Sigmoid colon (tissue), 7 donors: Measurements from ENCODE around the gene YJU2. TPM values are rescaled to one million over a fixed set of nuclear protein-coding genes. Genes with fewer than 3 reads are reported as not detected.
"Not testable (repeated sequence)": the region's sequence is repeated elsewhere in the genome, so short reads cannot be mapped to it uniquely, and the experiment has no call there.

Experiments
- DNase-seq: peaks from one replicate; pipeline ENCODE4 v3.0.0-alpha.2; 2019
- H3K27ac ChIP-seq, 4 donors: fragments of 200-600 bp; sonication (generic); one replicate each; pipeline ENCODE4 v1.5.1; 2016 to 2019; ENCODE audit warnings: mild to moderate bottlenecking in 1 of 4
- H3K27me3 ChIP-seq, 3 donors: fragments of 200-600 bp; sonication (generic); one replicate each; pipeline ENCODE4 v1.5.1; 2019; ENCODE audit warnings: mild to moderate bottlenecking in 1 of 3
- H3K36me3 ChIP-seq, 4 donors: fragments of 200-600 bp; sonication (generic); one replicate each; pipeline ENCODE4 v1.5.1; 2016 to 2019
- H3K4me1 ChIP-seq, 4 donors: fragments of 200-600 bp; sonication (generic); one replicate each; pipeline ENCODE4 v1.5.1; 2017 to 2019
- H3K4me3 ChIP-seq, 4 donors: fragments of 200-600 bp; sonication (generic); one replicate each; pipeline ENCODE4 v1.5.1; 2017 to 2019; ENCODE audit warnings: mild to moderate bottlenecking in 2 of 4, moderate library complexity in 1 of 4
- H3K9me3 ChIP-seq, 4 donors: fragments of 200-600 bp in 3 of 4; sonication (generic) in 3 of 4; one replicate each; pipeline versions ENCODE4 v1.5.1 to v1.6.1; 2013 to 2019
- CTCF ChIP-seq, 4 experiments: fragments of 450-650 bp in 3 of 4; fragments of 200-600 bp in 1 of 4; IDR thresholded peaks; one replicate each; pipeline ENCODE4 v1.5.1; 2016 to 2019; ENCODE audit warnings: antibody characterized with exemption in 4 of 4, mild to moderate bottlenecking in 3 of 4, moderate library complexity in 2 of 4
- EP300 ChIP-seq, 4 donors: sonication (generic); formaldehyde crosslinking; IDR thresholded peaks; one replicate each; pipeline ENCODE4 v1.6.1; 2017; ENCODE audit warnings: antibody characterized with exemption in 4 of 4
- POLR2A ChIP-seq, 2 donors: fragments of 450-650 bp; IDR thresholded peaks; one replicate each; pipeline ENCODE4 v1.6.1; 2016; ENCODE audit warnings: antibody characterized with exemption in 2 of 2, mild to moderate bottlenecking in 2 of 2, moderate library complexity in 2 of 2
- POLR2AphosphoS5 ChIP-seq, 4 donors: sonication (generic); formaldehyde crosslinking; IDR thresholded peaks; one replicate each; pipeline ENCODE4 v1.6.1; 2017; ENCODE audit warnings: antibody characterized with exemption in 4 of 4
- WGBS, 2 donors: extraction: QIAGEN DNeasy Blood & Tissue Kit; methylation state at CpG; one replicate each; pipeline ENCODE4 v1.1.7; 2013; 5-methylcytosine and 5-hydroxymethylcytosine counted together
- intact Hi-C: fragments of 100-400 bp; cut with DNase I; formaldehyde crosslinking; loops from one replicate; pipeline ENCODE4 v1.15.1; 2023
- polyA plus RNA-seq, 3 donors: library from polyadenylated mRNA; stranded (reverse); fragments of 200-250 nt; gene quantifications; one replicate each; pipeline ENCODE4 v1.2.3, GENCODE V29; 2013
- total RNA-seq, 4 donors: library from RNA; depleted of rRNA; stranded (reverse); fragments of >200 nt; gene quantifications; one replicate each; pipeline ENCODE4 v1.1.0, GENCODE V29; 2016
- donor health status: healthy with polysubstance abuse.
- donor health status: Bipolar disorder and iron deficiency.
- donor health status: healthy.

The YJU2 gene
- total and polyA plus RNA-seq, 7 donors, result 19.4 to 31.8 (median 21.5) TPM

- no peaks in the 10 kb centered on the region for H3K9me3 ChIP-seq
- H3K36me3 ChIP-seq, result no peaks in the 10 kb centered on the region
- WGBS, 2 donors, result 16 to 43% methylated on average over 20 of the region's 20 CpGs
- intact Hi-C loops, result no loop called here
- peaks cover 16 to 61% (median 45%) of the 10 kb centered on the region in 3 donors for H3K27me3 ChIP-seq
- no peak overlapping the region for H3K4me3 ChIP-seq
- H3K4me1 ChIP-seq, result peaks cover 0 to 8% (median 7%) of the 10 kb centered on the region in 4 donors
- TF ChIP-seq POLR2AphosphoS5 (IDR thresholded peaks at IDR 0.05) (no peak), EP300 (IDR thresholded peaks at IDR 0.05) (no peak), POLR2A (IDR thresholded peaks at IDR 0.05) (no peak), CTCF (IDR thresholded peaks at IDR 0.05) (no peak)
- no peak overlapping the region for H3K27ac ChIP-seq
- DNase-seq, result no peak
These were observed 37.5 kb downstream of the YJU2 start for GRCh38 chr19:4284176-4284958.

GRCh38 chr19:4284974-4285373 lies 38.1 kb downstream of the YJU2 start:
- Histone ChIP-seq H3K36me3 (no peaks in the 10 kb centered on the region), H3K27ac (no peak overlapping the region), H3K4me3 (no peak overlapping the region), H3K9me3 (no peaks in the 10 kb centered on the region), H3K27me3 (peaks cover 10 to 55% (median 39%) of the 10 kb centered on the region in 3 donors), H3K4me1 (peaks cover 0 to 1% (median under 1%) of the 10 kb centered on the region in 4 donors)
- WGBS, 2 donors, result 24 to 70% methylated on average over 6 of the region's 6 CpGs
- no peak for DNase-seq
- no peak for TF ChIP-seq POLR2AphosphoS5 (IDR thresholded peaks at IDR 0.05)
- no peak for TF ChIP-seq CTCF (IDR thresholded peaks at IDR 0.05)
- TF ChIP-seq POLR2A (IDR thresholded peaks at IDR 0.05), result no peak
- no peak for TF ChIP-seq EP300 (IDR thresholded peaks at IDR 0.05)
- intact Hi-C loops, result no loop called here

GRCh38 chr19:4286141-4286540 lies 39.3 kb downstream of the YJU2 start:
- peaks cover 3 to 43% (median 29%) of the 10 kb centered on the region in 3 donors for H3K27me3 ChIP-seq
- H3K27ac ChIP-seq, H3K4me3 ChIP-seq, H3K4me1 ChIP-seq, DNase-seq, intact Hi-C loops, H3K36me3 ChIP-seq, H3K9me3 ChIP-seq: not testable (repeated sequence)
- WGBS, 2 donors, result 91 to 96% methylated on average over 4 of the region's 4 CpGs

GRCh38 chr19:4288091-4288777 lies 41.4 kb downstream of the YJU2 start:
- H3K27me3 ChIP-seq, result peaks cover 3 to 25% (median 14%) of the 10 kb centered on the region in 3 donors
- TF ChIP-seq POLR2A (IDR thresholded peaks at IDR 0.05) (no peak), POLR2AphosphoS5 (IDR thresholded peaks at IDR 0.05) (no peak), EP300 (IDR thresholded peaks at IDR 0.05) (no peak)
- WGBS, 2 donors, result 79 to 86% methylated on average over 16 of the region's 16 CpGs
- DNase-seq, result no peak
- no peaks in the 10 kb centered on the region for H3K9me3 ChIP-seq
- no peak overlapping the region for H3K4me3 ChIP-seq
- no peaks in the 10 kb centered on the region for H3K36me3 ChIP-seq
- no peak overlapping the region for H3K27ac ChIP-seq
- H3K4me1 ChIP-seq, result no peaks in the 10 kb centered on the region
- intact Hi-C loops, result no loop called here

GRCh38 chr19:4291184-4291732 lies 44.4 kb downstream of the YJU2 start:
- TF ChIP-seq EP300 (IDR thresholded peaks at IDR 0.05), result no peak
- no peak for TF ChIP-seq POLR2AphosphoS5 (IDR thresholded peaks at IDR 0.05)
- H3K4me1 ChIP-seq, result no peaks in the 10 kb centered on the region
- no peak for DNase-seq
- H3K27me3 ChIP-seq, result peaks cover 0 to 17% (median 7%) of the 10 kb centered on the region in 3 donors
- no peak overlapping the region for H3K27ac ChIP-seq
- no peaks in the 10 kb centered on the region for H3K36me3 ChIP-seq
- WGBS, 2 donors, result 85 to 90% methylated on average over 8 of the region's 8 CpGs
- intact Hi-C loops, result no loop called here
- H3K9me3 ChIP-seq, result no peaks in the 10 kb centered on the region
- no peak overlapping the region for H3K4me3 ChIP-seq

DNA sequence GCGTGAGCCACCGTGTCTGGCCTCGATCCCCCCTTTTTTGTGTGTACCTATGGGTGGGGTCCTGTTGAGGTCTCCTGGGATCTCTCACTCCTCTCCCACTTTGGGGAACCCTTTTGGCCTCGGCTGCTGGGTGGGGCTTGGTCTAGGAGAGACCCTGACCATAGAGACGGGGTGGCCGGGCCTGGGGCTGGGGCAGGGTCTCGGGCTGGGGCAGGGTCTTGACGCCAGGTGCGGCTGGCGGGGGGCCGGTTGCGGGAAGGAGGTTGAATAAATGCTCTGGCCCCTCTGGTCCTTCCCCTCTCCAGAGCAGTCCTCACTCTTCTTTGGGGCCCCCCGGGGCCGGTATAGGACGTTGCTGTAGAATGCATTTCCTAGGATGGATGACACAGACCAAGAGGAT lies 45.6 kb downstream of the YJU2 start:
- 87 to 88% methylated on average over 15 of the region's 15 CpGs for WGBS, 2 donors
- Histone ChIP-seq H3K27me3 (peaks cover 0 to 20% (median 7%) of the 10 kb centered on the region in 3 donors), H3K27ac (no peak overlapping the region), H3K4me3 (no peak overlapping the region), H3K4me1 (no peaks in the 10 kb centered on the region), H3K9me3 (no peaks in the 10 kb centered on the region), H3K36me3 (no peaks in the 10 kb centered on the region)
- intact Hi-C loops, result no loop called here
- no peak for DNase-seq
- TF ChIP-seq POLR2AphosphoS5 (IDR thresholded peaks at IDR 0.05), result no peak
- TF ChIP-seq EP300 (IDR thresholded peaks at IDR 0.05), result no peak
- no peak for TF ChIP-seq CTCF (IDR thresholded peaks at IDR 0.05)
- TF ChIP-seq POLR2A (IDR thresholded peaks at IDR 0.05), result no peak
